GM12864 (cell line): ENCODE measurements around the gene GNAT1.
"Not testable (repeated sequence)": the region's sequence is repeated elsewhere in the genome, so short reads cannot be mapped to it uniquely, and the experiment has no call there.

ENCODE experiments used
- DNase-seq: peaks from one replicate; pipeline ENCODE4 v3.0.0-alpha.2; 2011; ENCODE audit warnings: low read depth
- H3K4me3 ChIP-seq: 2 replicates; pipeline ENCODE4 v1.5.1; 2011; ENCODE audit warnings: mild to moderate bottlenecking, low read depth, low read length, control low read depth
- TF ChIP-seq, protein P1 (sequence below): IDR thresholded peaks from 2 replicates; pipeline ENCODE4 v1.5.1; 2011; ENCODE audit warnings: low read depth, mild to moderate bottlenecking, moderate library complexity, low read length, control low read depth, inconsistent platforms; ENCODE audit errors: missing control alignments

Gene GNAT1

DNA sequence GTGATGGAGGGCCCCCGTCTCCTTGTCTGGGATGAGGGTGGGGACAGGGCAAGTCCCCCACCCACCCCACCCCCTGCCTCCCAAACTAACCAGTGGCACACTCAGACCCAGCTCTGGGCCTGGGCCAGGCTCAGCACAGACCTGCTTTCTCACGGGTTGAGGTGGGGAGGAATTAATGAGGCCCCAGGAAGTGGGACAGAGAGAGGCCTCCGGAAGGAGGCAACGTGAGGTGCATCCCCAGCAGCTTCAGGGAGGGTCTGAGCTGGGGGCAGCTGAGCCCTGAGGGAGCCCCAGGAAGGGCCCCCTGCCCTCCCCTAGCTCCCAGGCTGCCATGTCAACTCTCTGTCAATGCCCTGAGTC, 29.6 kb downstream of the GNAT1 start:
- DNase-seq, result no peak
- TF ChIP-seq, protein P1, sequence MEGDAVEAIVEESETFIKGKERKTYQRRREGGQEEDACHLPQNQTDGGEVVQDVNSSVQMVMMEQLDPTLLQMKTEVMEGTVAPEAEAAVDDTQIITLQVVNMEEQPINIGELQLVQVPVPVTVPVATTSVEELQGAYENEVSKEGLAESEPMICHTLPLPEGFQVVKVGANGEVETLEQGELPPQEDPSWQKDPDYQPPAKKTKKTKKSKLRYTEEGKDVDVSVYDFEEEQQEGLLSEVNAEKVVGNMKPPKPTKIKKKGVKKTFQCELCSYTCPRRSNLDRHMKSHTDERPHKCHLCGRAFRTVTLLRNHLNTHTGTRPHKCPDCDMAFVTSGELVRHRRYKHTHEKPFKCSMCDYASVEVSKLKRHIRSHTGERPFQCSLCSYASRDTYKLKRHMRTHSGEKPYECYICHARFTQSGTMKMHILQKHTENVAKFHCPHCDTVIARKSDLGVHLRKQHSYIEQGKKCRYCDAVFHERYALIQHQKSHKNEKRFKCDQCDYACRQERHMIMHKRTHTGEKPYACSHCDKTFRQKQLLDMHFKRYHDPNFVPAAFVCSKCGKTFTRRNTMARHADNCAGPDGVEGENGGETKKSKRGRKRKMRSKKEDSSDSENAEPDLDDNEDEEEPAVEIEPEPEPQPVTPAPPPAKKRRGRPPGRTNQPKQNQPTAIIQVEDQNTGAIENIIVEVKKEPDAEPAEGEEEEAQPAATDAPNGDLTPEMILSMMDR, result no peak
- no peak overlapping the region for H3K4me3 ChIP-seq

DNA sequence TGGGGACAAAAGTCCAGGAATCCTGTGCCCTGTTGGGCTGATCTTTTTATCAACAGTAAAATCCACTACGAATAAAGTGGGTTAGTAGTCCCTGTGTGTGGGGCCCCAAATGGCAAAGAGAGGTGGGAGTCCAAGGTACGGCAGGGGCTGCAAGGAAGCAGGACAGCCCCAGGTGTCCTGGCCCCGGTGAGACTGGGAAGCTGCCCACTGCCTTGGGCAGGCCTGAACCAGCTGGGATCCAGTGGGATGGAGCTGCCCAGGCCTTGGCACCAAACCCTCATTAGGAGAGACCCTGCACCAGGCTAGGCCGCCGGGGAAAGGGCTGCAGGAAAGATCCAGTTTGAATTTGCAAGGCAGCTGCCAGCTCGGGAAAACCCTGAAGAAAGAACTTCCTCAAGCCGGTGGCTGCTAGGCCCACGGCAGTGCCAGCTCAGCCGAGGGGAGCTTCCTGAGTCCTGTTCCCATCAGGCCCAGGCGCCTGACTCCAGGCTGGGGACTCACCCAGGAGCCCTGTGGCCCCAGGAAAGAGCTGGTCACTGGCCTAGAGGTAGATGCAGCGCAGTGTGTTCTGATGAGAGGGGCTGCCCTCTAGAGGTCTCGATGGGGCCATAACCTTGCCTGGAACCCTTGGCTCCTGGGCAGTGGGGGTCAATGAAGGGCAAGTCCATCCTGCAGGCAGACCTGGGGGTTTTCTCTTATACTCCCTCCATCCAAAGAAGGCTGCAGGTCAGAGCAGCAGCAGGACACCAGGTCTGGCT, 30.2 kb downstream of the GNAT1 start:
- TF ChIP-seq, protein P1, result peak; percentile 7
- H3K4me3 ChIP-seq, result no peak overlapping the region
- no peak for DNase-seq

DNA sequence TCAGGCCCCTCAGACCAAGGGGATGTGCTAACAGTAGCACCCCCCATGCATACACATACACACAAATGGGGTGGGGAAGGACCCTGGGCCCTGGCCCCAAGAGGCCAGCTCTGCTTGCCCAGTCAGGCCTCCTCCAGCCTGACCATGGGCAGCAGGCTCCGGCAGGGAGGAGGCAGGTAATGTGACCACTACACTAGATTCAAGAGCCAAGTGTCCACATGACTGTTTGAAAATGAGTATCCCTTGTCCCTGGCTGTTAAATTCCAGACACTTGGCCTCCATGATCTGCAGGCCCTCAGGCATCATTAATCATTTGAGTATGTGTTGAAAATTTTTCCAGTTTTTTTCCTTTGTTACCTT, 30.7 kb downstream of the GNAT1 start:
- no peak overlapping the region for H3K4me3 ChIP-seq
- TF ChIP-seq, protein P1, result peak; percentile 0
- no peak for DNase-seq

DNA sequence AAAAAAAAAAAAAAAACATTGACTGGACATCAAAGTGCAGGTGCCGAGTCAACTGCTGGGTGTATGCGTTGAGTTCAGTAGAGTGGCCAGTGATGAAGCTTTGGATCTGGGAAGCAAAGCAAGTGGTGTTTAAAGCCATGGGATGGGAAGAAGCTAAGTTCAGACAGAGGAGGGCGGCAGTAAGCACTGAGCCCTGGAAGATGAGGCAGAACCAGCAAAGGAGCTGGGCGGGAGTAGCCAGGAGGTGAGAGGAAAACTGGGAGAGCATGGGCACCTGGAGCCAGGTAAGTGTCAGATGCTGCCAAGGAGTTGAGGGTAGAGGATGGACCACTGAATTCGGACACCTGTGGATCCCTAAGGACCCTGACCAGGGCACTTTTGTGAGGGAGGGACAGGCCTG, 33.2 kb downstream of the GNAT1 start:
- TF ChIP-seq, protein P1, result no peak
- no peak overlapping the region for H3K4me3 ChIP-seq
- DNase-seq, result no peak

DNA sequence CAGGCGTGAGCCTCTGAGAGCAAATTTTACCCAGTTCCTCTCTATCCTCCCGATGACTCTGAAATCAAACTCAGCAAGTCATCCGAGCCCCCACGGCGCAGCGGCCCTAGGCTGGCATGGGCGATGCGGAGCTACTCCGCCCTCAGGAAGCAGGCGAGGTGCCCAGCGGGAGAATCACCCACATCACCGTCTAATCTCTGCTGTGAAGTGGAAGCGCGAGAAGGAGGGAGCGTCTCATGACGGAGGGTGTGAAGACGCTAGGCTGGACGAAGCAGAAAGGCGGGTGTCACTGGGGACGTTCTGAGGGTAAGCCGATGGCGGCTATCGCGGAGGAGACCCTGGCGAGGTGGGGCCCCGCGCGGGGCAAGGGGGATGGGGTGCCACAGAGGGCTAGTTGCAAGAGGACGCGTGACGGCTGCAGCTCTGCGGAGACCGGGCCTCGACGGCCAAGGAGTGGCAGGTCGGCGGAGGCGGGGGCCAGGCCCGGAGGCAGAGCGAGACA, 35.5 kb downstream of the GNAT1 start:
- no peak for DNase-seq
- H3K4me3 ChIP-seq, result peak overlapping the region; percentile 68

DNA sequence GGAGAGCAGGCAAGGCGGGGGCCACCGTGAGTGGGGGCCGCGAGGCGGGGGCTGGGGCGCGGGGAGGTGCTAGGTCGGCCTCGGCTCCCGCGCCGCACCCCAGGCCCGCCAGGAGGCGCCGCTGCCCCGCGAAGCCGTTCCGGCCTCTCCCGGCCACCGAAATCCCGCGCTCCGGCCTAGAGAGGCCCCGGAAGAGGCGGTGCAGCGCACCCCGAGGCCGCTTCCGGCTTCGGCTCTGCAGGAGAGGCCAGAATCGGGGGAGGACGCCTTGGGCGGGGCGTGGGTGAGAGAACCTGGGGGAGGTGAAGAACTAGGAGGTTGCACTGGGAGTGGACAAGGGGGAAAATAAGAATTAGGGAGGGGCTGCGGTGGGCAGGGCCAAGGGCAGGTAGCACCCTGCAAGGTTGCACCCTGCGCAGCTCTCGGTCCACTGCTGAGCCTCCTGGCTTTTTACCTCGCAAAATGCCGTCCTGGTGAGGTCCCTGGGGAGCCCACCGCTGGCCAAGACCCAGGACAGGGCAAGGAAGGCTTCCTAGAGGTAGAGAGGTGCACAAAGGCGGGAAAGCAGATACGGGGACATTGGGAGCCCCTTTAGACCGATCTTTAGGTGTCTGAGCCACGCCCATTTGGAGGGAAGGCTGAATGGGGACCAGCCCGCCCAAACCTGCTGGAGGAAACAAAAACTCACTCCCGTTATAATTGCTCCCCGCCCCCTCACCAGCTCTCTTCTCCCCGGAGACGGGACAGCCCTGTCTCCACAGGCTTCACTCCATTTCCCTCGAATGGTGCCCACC, 36.2 kb downstream of the GNAT1 start:
- peak overlapping the region; percentile 71 for H3K4me3 ChIP-seq
- DNase-seq, result peak; percentile 82
- TF ChIP-seq, protein P1, result peak; percentile 76

More for the DNA sequence above, 35.5 kb downstream of the GNAT1 start:
- TF ChIP-seq, protein P1, result no peak

DNA sequence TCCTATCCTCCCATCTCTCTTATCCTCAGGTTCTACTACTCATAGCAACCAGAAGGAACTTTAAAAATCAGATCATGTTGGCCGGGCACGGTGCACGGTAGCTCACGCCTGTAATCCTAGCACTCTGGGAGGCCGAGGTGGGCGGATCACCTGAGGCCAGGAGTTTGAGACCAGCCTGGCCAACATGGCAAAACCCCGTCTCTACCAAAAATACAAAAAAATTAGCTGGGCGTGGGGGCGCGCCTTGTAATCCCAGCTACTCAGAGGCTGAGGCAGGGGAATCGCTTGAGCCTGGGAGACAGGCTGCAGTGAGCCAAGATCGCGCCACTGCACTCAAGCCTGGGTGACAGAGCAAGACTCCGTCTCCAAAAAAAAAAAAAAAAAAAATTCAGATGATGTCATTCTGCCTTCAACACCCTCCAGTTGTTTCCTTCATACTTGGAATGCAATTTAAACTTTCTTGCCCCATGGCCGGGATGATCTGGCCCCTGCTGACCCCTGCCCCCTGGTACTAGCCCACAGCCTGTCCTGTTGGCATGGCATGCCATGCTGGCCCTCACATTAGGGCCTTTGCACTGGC, 36.9 kb downstream of the GNAT1 start:
- peak overlapping the region; percentile 71 for H3K4me3 ChIP-seq
- not testable (repeated sequence) for DNase-seq
